Stimulated activated CD8-positive, alpha-beta memory T cell treated with anti-CD3 and anti-CD28 coated beads, Interleukin-12 subunit alpha, Interleukin-12 subunit beta, amount 100 ng/mL, for 24 hours (primary cell): Measurements from ENCODE around the gene MED14.

Source experiments
- DNase-seq: peaks from one replicate; pipeline ENCODE4 v3.0.0-alpha.2; 2020; ENCODE audit errors: extremely low read depth

MED14 gene

DNA sequence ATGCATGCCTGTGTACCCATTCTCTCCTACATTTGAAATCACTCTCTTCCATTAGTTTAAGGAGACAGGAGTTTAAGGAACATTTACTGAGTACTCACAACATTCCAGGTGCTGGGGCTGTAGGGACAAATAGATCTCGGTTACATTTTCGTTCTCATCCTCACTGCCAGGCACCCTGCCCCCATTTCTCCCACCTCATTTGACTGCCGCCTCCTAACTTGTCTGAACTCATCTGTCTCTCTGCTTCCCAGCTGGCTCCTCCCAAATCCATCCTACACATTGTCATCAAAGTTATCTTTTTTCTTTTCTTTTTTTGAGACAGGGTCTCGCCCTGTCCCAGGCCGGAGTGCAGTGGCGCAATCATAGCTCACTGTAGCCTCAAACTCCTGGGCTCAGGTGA lies 131.9 kb downstream of the MED14 start:
- no peak for DNase-seq
